PC-3 (cell line): ENCODE results near the gene TNRC6B. TPM values are rescaled to one million over a fixed set of nuclear protein-coding genes. Genes with fewer than 3 reads are reported as not detected.

Experiments
- ATAC-seq: fragments of 200-7000 bp; cut with Tn5 transposase; 2 replicates; pipeline ENCODE4 v1.9.1; 2020; ENCODE audit warnings: mild to moderate bottlenecking, moderate library complexity
- BruUV-seq: library from RNA; stranded (reverse); fragments of 400-500 nt; replicated peaks from 2 replicates; lab custom pipeline; 2021; lab: Mats Ljungman, UMichigan
- CTCF ChIA-PET: fragments of 300-600 bp; sonication (Branson Sonifier 250); formaldehyde crosslinking; loops from one replicate; lab custom pipeline; 2022; ENCODE audit warnings: antibody characterized with exemption; lab: Charles Lee
- POLR2A ChIA-PET: fragments of 300-600 bp; sonication (Branson Sonifier 250); formaldehyde crosslinking; loops from one replicate; lab custom pipeline; 2022; ENCODE audit warnings: antibody characterized with exemption; ENCODE audit not compliant: unreplicated experiment; lab: Charles Lee
- DNase-seq: peaks from one replicate; pipeline ENCODE4 v3.0.0-alpha.2; 2015
- H2AFZ ChIP-seq: fragments of 300-600 bp; sonication (generic); 2 replicates; pipeline ENCODE4 v1.6.0; 2016; ENCODE audit warnings: antibody characterized with exemption, low read length
- H3F3A ChIP-seq: fragments of 300-600 bp; sonication (generic); one replicate; pipeline ENCODE4 v1.6.0; 2017; ENCODE audit warnings: antibody characterized with exemption, low read length, control low read depth, mild to moderate bottlenecking; ENCODE audit not compliant: unreplicated experiment
- H3K27ac ChIP-seq: fragments of 300-600 bp; sonication (generic); 2 replicates; pipeline ENCODE4 v1.5.1; 2016; ENCODE audit warnings: mild to moderate bottlenecking, low read length
- H3K27me3 ChIP-seq: fragments of 300-600 bp; sonication (generic); 2 replicates; pipeline ENCODE4 v1.6.1; 2016; ENCODE audit warnings: low read length, mixed read lengths
- H3K36me3 ChIP-seq: fragments of 300-600 bp; sonication (generic); 2 replicates; pipeline ENCODE4 v1.6.1; 2016; ENCODE audit warnings: low read depth, mixed run types, low read length, mixed read lengths
- H3K4me1 ChIP-seq: fragments of 300-600 bp; sonication (generic); 2 replicates; pipeline ENCODE4 v1.5.1; 2016; ENCODE audit warnings: low read length; ENCODE audit not compliant: insufficient read depth
- H3K4me2 ChIP-seq: fragments of 300-600 bp; sonication (generic); 2 replicates; pipeline ENCODE4 v1.6.0; 2016; ENCODE audit warnings: low read length
- H3K4me3 ChIP-seq: fragments of 300-600 bp; sonication (generic); 2 replicates; pipeline ENCODE4 v1.5.1; 2016; ENCODE audit warnings: mild to moderate bottlenecking, low read length, mixed read lengths
- H3K79me2 ChIP-seq: fragments of 300-600 bp; sonication (generic); 2 replicates; pipeline ENCODE4 v1.6.1; 2017; ENCODE audit warnings: low read length, mixed read lengths
- H3K9ac ChIP-seq: fragments of 300-600 bp; sonication (generic); 2 replicates; pipeline ENCODE4 v1.6.0; 2016; ENCODE audit warnings: mild to moderate bottlenecking, low read length
- H3K9me2 ChIP-seq: fragments of 300-600 bp; sonication (generic); replicated peaks from 2 replicates; pipeline ENCODE4 v1.6.1; 2016; ENCODE audit warnings: mixed run types, low read length, mixed read lengths
- H3K9me3 ChIP-seq: fragments of 300-600 bp; sonication (generic); 2 replicates; pipeline ENCODE4 v1.6.1; 2016; ENCODE audit warnings: low read length, mixed read lengths
- H4K20me1 ChIP-seq: fragments of 300-600 bp; sonication (generic); 2 replicates; pipeline ENCODE4 v1.6.1; 2016; ENCODE audit warnings: low read length, mixed read lengths
- EZH2 ChIP-seq: fragments of 300-600 bp; sonication (generic); IDR thresholded peaks from one replicate; pipeline ENCODE4 v1.6.1; 2017; ENCODE audit warnings: antibody characterized with exemption, mild to moderate bottlenecking, low read length; ENCODE audit not compliant: unreplicated experiment
- EZH2phosphoT487 ChIP-seq: fragments of 300-600 bp; sonication (generic); IDR thresholded peaks from 2 replicates; pipeline ENCODE4 v1.6.1; 2018; ENCODE audit warnings: mild to moderate bottlenecking, antibody characterized with exemption, low read length, borderline replicate concordance
- intact Hi-C: fragments of 100-400 bp; cut with micrococcal nuclease; formaldehyde crosslinking; loops from 2 replicates; pipeline ENCODE4 v1.9.0; 2023
- total RNA-seq: library from RNA; depleted of rRNA; stranded (reverse); fragments of >200 nt; gene quantifications from 2 replicates; pipeline ENCODE4 v1.2.3, GENCODE V29; 2014
- TF ChIP-seq, protein P1 (sequence below): fragments of 300-600 bp; sonication (generic); conservative IDR thresholded peaks from 2 replicates; pipeline ENCODE4 v1.5.1; 2017; ENCODE audit warnings: antibody characterized with exemption, low read depth, mild to moderate bottlenecking, low read length

The TNRC6B gene
- total RNA-seq, 1 experiment from 2014 or later, result 21.3 TPM

DNA sequence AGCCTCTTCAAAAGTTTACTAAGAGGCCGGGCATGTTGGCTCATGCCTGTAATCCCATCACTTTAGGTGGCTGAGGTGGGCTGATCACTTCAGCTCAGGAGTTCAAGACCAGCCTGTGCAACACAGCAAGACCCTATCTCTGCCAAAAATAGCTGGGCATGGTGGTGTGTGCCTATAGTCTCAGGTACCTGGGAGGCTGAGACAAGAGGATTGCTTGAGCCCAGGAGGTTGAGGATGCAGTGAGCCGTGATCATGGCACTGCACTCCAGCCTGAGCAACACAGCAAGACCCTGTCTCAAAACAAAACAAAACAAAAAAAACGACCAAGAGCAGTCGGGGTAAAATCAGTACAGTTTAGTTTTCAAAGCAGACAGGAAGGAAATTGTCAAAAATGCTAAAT is 163.9 kb downstream of the TNRC6B start:
- ATAC-seq, result no peak
- Histone ChIP-seq H3F3A (no peaks in the 10 kb centered on the region), H4K20me1 (no peaks in the 10 kb centered on the region), H3K9me2 (no peaks in the 10 kb centered on the region), H3K4me2 (no peak overlapping the region), H3K27me3 (no peaks in the 10 kb centered on the region), H3K9ac (no peak overlapping the region), H3K36me3 (no peaks in the 10 kb centered on the region), H3K9me3 (no peaks in the 10 kb centered on the region), H3K27ac (no peak overlapping the region), H2AFZ (no peak overlapping the region), H3K4me3 (no peak overlapping the region), H3K4me1 (no peaks in the 10 kb centered on the region), H3K79me2 (peaks cover 1% of the 10 kb centered on the region)
- ChIA-PET POLR2A (no interaction called here), CTCF (no interaction called here)
- BruUV-seq, result no TSS peak
- no peak for TF ChIP-seq EZH2
- TF ChIP-seq, protein P1, sequence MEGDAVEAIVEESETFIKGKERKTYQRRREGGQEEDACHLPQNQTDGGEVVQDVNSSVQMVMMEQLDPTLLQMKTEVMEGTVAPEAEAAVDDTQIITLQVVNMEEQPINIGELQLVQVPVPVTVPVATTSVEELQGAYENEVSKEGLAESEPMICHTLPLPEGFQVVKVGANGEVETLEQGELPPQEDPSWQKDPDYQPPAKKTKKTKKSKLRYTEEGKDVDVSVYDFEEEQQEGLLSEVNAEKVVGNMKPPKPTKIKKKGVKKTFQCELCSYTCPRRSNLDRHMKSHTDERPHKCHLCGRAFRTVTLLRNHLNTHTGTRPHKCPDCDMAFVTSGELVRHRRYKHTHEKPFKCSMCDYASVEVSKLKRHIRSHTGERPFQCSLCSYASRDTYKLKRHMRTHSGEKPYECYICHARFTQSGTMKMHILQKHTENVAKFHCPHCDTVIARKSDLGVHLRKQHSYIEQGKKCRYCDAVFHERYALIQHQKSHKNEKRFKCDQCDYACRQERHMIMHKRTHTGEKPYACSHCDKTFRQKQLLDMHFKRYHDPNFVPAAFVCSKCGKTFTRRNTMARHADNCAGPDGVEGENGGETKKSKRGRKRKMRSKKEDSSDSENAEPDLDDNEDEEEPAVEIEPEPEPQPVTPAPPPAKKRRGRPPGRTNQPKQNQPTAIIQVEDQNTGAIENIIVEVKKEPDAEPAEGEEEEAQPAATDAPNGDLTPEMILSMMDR, result no peak
- no peak for TF ChIP-seq EZH2phosphoT487
- intact Hi-C loops, result no loop called here
- DNase-seq, result no peak

DNA sequence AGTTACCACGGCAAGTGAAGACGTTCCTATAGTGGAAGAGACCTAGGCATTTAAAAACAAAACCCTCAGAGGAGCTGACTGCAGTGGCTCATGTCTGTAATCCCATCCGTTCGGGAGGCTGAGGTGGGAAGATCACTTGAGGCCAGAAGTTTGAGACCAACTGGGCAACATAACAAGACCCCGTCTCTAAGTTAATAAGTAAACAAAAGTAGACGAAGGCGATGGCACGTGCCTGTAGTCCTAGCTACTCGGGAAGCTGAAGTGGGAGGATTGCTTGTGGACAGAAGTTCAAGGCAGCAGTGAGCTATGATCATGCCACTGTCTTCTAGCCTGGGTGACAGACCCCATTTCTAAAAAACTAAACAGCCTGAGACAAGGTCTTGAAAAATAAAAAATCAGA is 164.8 kb downstream of the TNRC6B start:
- Histone ChIP-seq H4K20me1 (no peaks in the 10 kb centered on the region), H3K4me3 (no peak overlapping the region), H2AFZ (no peak overlapping the region), H3K27ac (no peak overlapping the region), H3K36me3 (no peaks in the 10 kb centered on the region), H3K9ac (no peak overlapping the region), H3K27me3 (no peaks in the 10 kb centered on the region), H3K9me2 (no peaks in the 10 kb centered on the region), H3K79me2 (peaks cover 10% of the 10 kb centered on the region), H3K4me1 (peaks cover 2% of the 10 kb centered on the region; the same call in 1 of the 2 replicates), H3F3A (no peaks in the 10 kb centered on the region), H3K9me3 (no peaks in the 10 kb centered on the region), H3K4me2 (no peak overlapping the region)
- ChIA-PET POLR2A (no interaction called here), CTCF (no interaction called here)
- DNase-seq (no peak), ATAC-seq (no peak)
- intact Hi-C loops, result no loop called here
- BruUV-seq, result no TSS peak
- no peak for TF ChIP-seq EZH2
- no peak for TF ChIP-seq EZH2phosphoT487
- TF ChIP-seq, protein P1, result no peak

DNA sequence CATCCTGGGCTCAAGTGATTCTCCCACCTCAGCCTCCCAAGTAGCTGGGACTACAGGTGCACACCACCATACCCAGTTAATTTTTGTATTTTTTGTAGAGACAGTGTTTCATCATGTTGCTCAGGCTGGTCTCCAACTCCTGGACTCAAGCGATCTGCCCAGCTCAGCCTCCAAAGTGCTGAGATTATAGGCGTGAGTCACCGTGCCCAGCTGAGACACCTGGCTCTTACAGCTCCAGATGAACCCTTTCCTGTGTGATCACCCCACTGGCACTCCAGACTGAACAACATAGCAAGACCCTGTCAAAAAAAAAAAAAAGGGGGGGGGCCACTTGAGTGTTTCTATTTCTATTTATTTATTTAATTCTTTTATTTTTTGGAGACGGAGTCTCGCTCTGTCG is 167.5 kb downstream of the TNRC6B start:
- peak; percentile 18 for ATAC-seq
- peak overlapping the region; percentile 83; the same call in 1 of the 2 replicates for H3K9ac ChIP-seq
- H3K79me2 ChIP-seq, result peaks cover 34% of the 10 kb centered on the region
- H3F3A ChIP-seq, result no peaks in the 10 kb centered on the region
- no peaks in the 10 kb centered on the region for H3K27me3 ChIP-seq
- TF ChIP-seq, protein P1, result no peak
- TF ChIP-seq EZH2phosphoT487, result no peak
- TF ChIP-seq EZH2, result no peak
- no peak overlapping the region for H2AFZ ChIP-seq
- no peaks in the 10 kb centered on the region for H3K9me3 ChIP-seq
- peaks cover 6% of the 10 kb centered on the region; the same call in 1 of the 2 replicates for H3K4me1 ChIP-seq
- H4K20me1 ChIP-seq, result no peaks in the 10 kb centered on the region
- intact Hi-C loops, result loop anchor here (2.0 to 5.0 kb wide), 3 partner anchors 108 to 168 kb away; partner anchors contain the start of gene TNRC6B
- no peaks in the 10 kb centered on the region for H3K9me2 ChIP-seq
- no TSS peak for BruUV-seq
- ChIA-PET POLR2A (interaction anchor here (0.6 kb wide), 1 partner anchor 1092 kb away, joined by 11 read pairs; no protein-coding TSS in a partner anchor), CTCF (no interaction called here)
- no peak overlapping the region for H3K27ac ChIP-seq
- H3K36me3 ChIP-seq, result peaks cover 6% of the 10 kb centered on the region; the same call in 1 of the 2 replicates
- peak overlapping the region; percentile 92 for H3K4me3 ChIP-seq
- H3K4me2 ChIP-seq, result peak overlapping the region; percentile 89
- DNase-seq, result peak; percentile 54
